Measurements from ENCODE around the gene CRYAB. TPM values are rescaled to one million over a fixed set of nuclear protein-coding genes. Genes with fewer than 3 reads are reported as not detected.
A peak's percentile ranks its signal among the peaks of the same experiment; 100 is the strongest.
"Not testable (repeated sequence)": the region's sequence is repeated elsewhere in the genome, so short reads cannot be mapped to it uniquely, and the experiment has no call there.

Gene CRYAB
- total and polyA plus RNA-seq, 9 donors, result 22.7 to 301 (median 72.5) TPM

- no peaks in the 10 kb centered on the region for H3K9me3 ChIP-seq
- DNase-seq, result no peak
- intact Hi-C loops (cut with DNase I), result loop anchor here in 3 of 4 donors (5.0 to 10.0 kb wide), 2 partner anchors 41 to 89 kb away; partner anchors contain the start of gene DLAT (in 1 of the 3)
- H3K4me3 ChIP-seq, result peak overlapping the region; percentile 72
- H3K36me3 ChIP-seq, result no peaks in the 10 kb centered on the region
- 24 to 28% (median 25%) methylated on average over 3 of the region's 3 CpGs for WGBS, 3 donors
- no peaks in the 10 kb centered on the region for H3K27me3 ChIP-seq
- TF ChIP-seq EP300 (IDR thresholded peaks at IDR 0.05) (no peak), CTCF (IDR thresholded peaks at IDR 0.05) (no peak), POLR2A (IDR thresholded peaks at IDR 0.05) (no peak)
- peaks cover 5% of the 10 kb centered on the region for H3K4me1 ChIP-seq (ENCODE audit: insufficient read depth)
- H3K27ac ChIP-seq, result peak overlapping the region in 1 of 2 donors; percentile 58
Measured at GRCh38 chr11:111936040-111936540, 24.5 kb upstream of the CRYAB start.

GRCh38 chr11:111935317-111936039 lies 23.9 kb upstream of the CRYAB start:
- intact Hi-C loops (cut with DNase I), result loop anchor here in 3 of 4 donors (5.0 to 10.0 kb wide), 2 partner anchors 42 to 89 kb away; partner anchors contain the start of gene DLAT (in 1 of the 3)
- Histone ChIP-seq H3K9me3 (no peaks in the 10 kb centered on the region), H3K27me3 (no peaks in the 10 kb centered on the region), H3K36me3 (no peaks in the 10 kb centered on the region), H3K4me3 (no peak overlapping the region), H3K27ac (peak overlapping the region in 1 of 2 donors; percentile 58), H3K4me1 (ENCODE audit: insufficient read depth) (peaks cover 5% of the 10 kb centered on the region)
- no peak for TF ChIP-seq CTCF (IDR thresholded peaks at IDR 0.05)
- TF ChIP-seq POLR2A (IDR thresholded peaks at IDR 0.05), result no peak
- TF ChIP-seq EP300 (IDR thresholded peaks at IDR 0.05), result no peak
- no peak for DNase-seq
- WGBS, 3 donors, result 54 to 66% (median 57%) methylated on average over 4 of the region's 4 CpGs

- no peak for TF ChIP-seq EP300 (IDR thresholded peaks at IDR 0.05)
- TF ChIP-seq POLR2A (IDR thresholded peaks at IDR 0.05), result no peak
- no peak for TF ChIP-seq CTCF (IDR thresholded peaks at IDR 0.05)
- WGBS, 3 donors, result 75 to 97% (median 90%) methylated on average over 1 of the region's 1 CpG
- Histone ChIP-seq H3K36me3 (no peaks in the 10 kb centered on the region), H3K27ac (no peak overlapping the region), H3K4me3 (no peak overlapping the region), H3K9me3 (no peaks in the 10 kb centered on the region), H3K27me3 (no peaks in the 10 kb centered on the region), H3K4me1 (ENCODE audit: insufficient read depth) (peaks cover 5% of the 10 kb centered on the region)
- no peak for DNase-seq
- intact Hi-C loops (cut with DNase I), result loop anchor here in 1 of 4 donors (10.0 kb wide), 1 partner anchor 90 kb away; the partner anchor contains the start of gene DLAT
Measured at GRCh38 chr11:111934306-111934705, 22.7 kb upstream of the CRYAB start.

- H3K4me3 ChIP-seq, result no peak overlapping the region
- 81 to 85% (median 83%) methylated on average over 1 of the region's 1 CpG for WGBS, 3 donors
- peaks cover 5% of the 10 kb centered on the region for H3K4me1 ChIP-seq (ENCODE audit: insufficient read depth)
- H3K36me3 ChIP-seq, result no peaks in the 10 kb centered on the region
- intact Hi-C loops (cut with DNase I), result loop anchor here in 2 of 4 donors (2.0 to 10.0 kb wide), 2 partner anchors 45 to 91 kb away; partner anchors contain the start of gene DLAT (in 1 of the 2)
- no peak overlapping the region for H3K27ac ChIP-seq
- TF ChIP-seq CTCF (IDR thresholded peaks at IDR 0.05) (no peak), EP300 (IDR thresholded peaks at IDR 0.05) (no peak), POLR2A (IDR thresholded peaks at IDR 0.05) (no peak)
- H3K27me3 ChIP-seq, result no peaks in the 10 kb centered on the region
- no peak for DNase-seq
- H3K9me3 ChIP-seq, result no peaks in the 10 kb centered on the region
Measured at GRCh38 chr11:111933872-111934271, 22.3 kb upstream of the CRYAB start.

GRCh38 chr11:111933176-111933575 lies 21.6 kb upstream of the CRYAB start:
- H3K36me3 ChIP-seq; H3K27ac ChIP-seq; H3K4me3 ChIP-seq; H3K27me3 ChIP-seq; H3K9me3 ChIP-seq; DNase-seq; H3K4me1 ChIP-seq (ENCODE audit: insufficient read depth): not testable (repeated sequence)
- intact Hi-C loops (cut with DNase I), result loop anchor here in 2 of 4 donors (2.0 to 10.0 kb wide), 2 partner anchors 46 to 92 kb away; partner anchors contain the start of gene DLAT (in 1 of the 2)
- WGBS, 3 donors, result 93 to 94% (median 94%) methylated on average over 14 of the region's 14 CpGs

Data from ovary (tissue), 9 donors.